ENCODE results near the gene EIF2B1. TPM values are rescaled to one million over a fixed set of nuclear protein-coding genes. Genes with fewer than 3 reads are reported as not detected.
"Not testable (repeated sequence)": the region's sequence is repeated elsewhere in the genome, so short reads cannot be mapped to it uniquely, and the experiment has no call there.

Gene EIF2B1
- total RNA-seq, 6 donors from 2014 or later, result 41.2 to 144 (median 74.0) TPM

- no peak for TF ChIP-seq POLR2AphosphoS5 (IDR thresholded peaks at IDR 0.05)
- no peak for TF ChIP-seq POLR2A (IDR thresholded peaks at IDR 0.05)
- TF ChIP-seq, protein P1, sequence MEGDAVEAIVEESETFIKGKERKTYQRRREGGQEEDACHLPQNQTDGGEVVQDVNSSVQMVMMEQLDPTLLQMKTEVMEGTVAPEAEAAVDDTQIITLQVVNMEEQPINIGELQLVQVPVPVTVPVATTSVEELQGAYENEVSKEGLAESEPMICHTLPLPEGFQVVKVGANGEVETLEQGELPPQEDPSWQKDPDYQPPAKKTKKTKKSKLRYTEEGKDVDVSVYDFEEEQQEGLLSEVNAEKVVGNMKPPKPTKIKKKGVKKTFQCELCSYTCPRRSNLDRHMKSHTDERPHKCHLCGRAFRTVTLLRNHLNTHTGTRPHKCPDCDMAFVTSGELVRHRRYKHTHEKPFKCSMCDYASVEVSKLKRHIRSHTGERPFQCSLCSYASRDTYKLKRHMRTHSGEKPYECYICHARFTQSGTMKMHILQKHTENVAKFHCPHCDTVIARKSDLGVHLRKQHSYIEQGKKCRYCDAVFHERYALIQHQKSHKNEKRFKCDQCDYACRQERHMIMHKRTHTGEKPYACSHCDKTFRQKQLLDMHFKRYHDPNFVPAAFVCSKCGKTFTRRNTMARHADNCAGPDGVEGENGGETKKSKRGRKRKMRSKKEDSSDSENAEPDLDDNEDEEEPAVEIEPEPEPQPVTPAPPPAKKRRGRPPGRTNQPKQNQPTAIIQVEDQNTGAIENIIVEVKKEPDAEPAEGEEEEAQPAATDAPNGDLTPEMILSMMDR (IDR thresholded peaks at IDR 0.05), result no peak
- no peak for TF ChIP-seq EP300 (IDR thresholded peaks at IDR 0.05)
- no peak for DNase-seq
- H3K27me3 ChIP-seq, result no peaks in the 10 kb centered on the region
- no peak overlapping the region for H3K4me3 ChIP-seq
- H3K4me1 ChIP-seq, result peaks cover 31 to 55% (median 32%) of the 10 kb centered on the region in 4 donors
- 71% methylated on average over 8 of the region's 8 CpGs for WGBS, 2 donors
- no peak overlapping the region for H3K27ac ChIP-seq
- H3K36me3 ChIP-seq, result peaks cover 10 to 98% (median 66%) of the 10 kb centered on the region in 4 donors
- no peak for ATAC-seq (ENCODE audit: low FRiP score in 2 of 2)
- no peaks in the 10 kb centered on the region for H3K9me3 ChIP-seq
These were observed 41.6 kb downstream of the EIF2B1 start for GRCh38 chr12:123591702-123592481.

DNA sequence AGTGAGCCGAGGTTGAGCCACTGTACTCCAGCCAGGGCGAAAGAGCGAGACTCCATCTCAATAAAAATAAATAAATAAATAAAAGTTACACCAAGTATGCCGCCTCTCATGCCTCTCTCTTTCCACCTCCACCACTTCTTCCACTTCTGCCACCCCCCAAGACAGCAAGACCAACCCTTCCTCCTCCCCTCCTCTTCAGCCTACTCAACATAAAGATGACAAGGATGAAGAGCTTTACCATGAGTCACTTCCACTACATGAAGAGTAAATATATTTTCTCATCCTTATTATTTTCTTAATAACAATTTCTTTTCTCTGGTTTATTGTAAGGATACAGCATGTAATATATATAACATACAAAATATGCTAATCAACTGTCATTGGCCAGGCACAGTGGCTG, 52.7 kb downstream of the EIF2B1 start:
- WGBS, 2 donors, result 94 to 96% methylated on average over 4 of the region's 4 CpGs
- DNase-seq (no peak), ATAC-seq (ENCODE audit: low FRiP score in 2 of 2) (no peak)

GRCh38 chr12:123578829-123579228, 54.7 kb downstream of the EIF2B1 start:
- not testable (repeated sequence) for ATAC-seq (ENCODE audit: low FRiP score in 2 of 2); H3K27ac ChIP-seq; H3K4me3 ChIP-seq; DNase-seq; H3K27me3 ChIP-seq; H3K9me3 ChIP-seq; H3K36me3 ChIP-seq
- H3K4me1 ChIP-seq, result peaks cover 15 to 29% (median 17%) of the 10 kb centered on the region in 4 donors
- WGBS, 2 donors, result 90 to 94% methylated on average over 4 of the region's 4 CpGs

More for the DNA sequence above, 52.7 kb downstream of the EIF2B1 start:
- H3K4me3 ChIP-seq, result no peak overlapping the region
- peaks cover 0 to 3% (median 0%) of the 10 kb centered on the region in 4 donors for H3K36me3 ChIP-seq
- peak overlapping the region in 1 of 4 donors; percentile 40 for H3K27ac ChIP-seq
- no peaks in the 10 kb centered on the region for H3K27me3 ChIP-seq
- H3K9me3 ChIP-seq, result no peaks in the 10 kb centered on the region
- no peak for TF ChIP-seq POLR2A (IDR thresholded peaks at IDR 0.05)
- no peak for TF ChIP-seq EP300 (IDR thresholded peaks at IDR 0.05)
- no peak for TF ChIP-seq POLR2AphosphoS5 (IDR thresholded peaks at IDR 0.05)
- TF ChIP-seq, protein P1 (IDR thresholded peaks at IDR 0.05), result no peak
- peaks cover 23 to 39% (median 25%) of the 10 kb centered on the region in 4 donors for H3K4me1 ChIP-seq

DNA sequence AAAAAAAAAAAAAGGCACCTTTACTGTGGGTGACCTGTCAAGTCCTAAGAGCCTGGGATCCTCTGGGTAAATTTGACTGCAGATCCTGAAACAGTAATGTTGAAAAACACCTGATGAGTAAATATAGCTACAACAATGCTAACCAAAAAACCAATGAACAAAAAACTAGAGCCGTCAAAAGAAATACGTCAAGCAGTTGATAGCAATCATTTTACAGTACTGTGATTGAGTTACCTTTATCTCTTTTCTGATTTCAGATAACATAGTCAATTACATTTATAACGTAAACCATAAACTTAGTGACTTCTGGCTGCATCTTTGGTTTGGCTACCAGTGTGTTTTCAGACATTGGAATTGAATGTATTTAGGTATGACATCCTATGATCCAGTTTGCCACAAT, 55.2 kb downstream of the EIF2B1 start:
- no peak overlapping the region for H3K27ac ChIP-seq
- H3K4me3 ChIP-seq, result no peak overlapping the region
- H3K9me3 ChIP-seq, result no peaks in the 10 kb centered on the region
- no peak for ATAC-seq (ENCODE audit: low FRiP score in 2 of 2)
- H3K27me3 ChIP-seq, result no peaks in the 10 kb centered on the region
- peaks cover 0 to 3% (median 0%) of the 10 kb centered on the region in 4 donors for H3K36me3 ChIP-seq
- peaks cover 14 to 27% (median 15%) of the 10 kb centered on the region in 4 donors for H3K4me1 ChIP-seq
- 82 to 84% methylated on average over 3 of the region's 3 CpGs for WGBS, 2 donors
- no peak for TF ChIP-seq EP300 (IDR thresholded peaks at IDR 0.05)
- no peak for TF ChIP-seq POLR2A (IDR thresholded peaks at IDR 0.05)
- TF ChIP-seq, protein P1 (IDR thresholded peaks at IDR 0.05), result no peak
- TF ChIP-seq POLR2AphosphoS5 (IDR thresholded peaks at IDR 0.05), result no peak
- DNase-seq, result no peak

DNA sequence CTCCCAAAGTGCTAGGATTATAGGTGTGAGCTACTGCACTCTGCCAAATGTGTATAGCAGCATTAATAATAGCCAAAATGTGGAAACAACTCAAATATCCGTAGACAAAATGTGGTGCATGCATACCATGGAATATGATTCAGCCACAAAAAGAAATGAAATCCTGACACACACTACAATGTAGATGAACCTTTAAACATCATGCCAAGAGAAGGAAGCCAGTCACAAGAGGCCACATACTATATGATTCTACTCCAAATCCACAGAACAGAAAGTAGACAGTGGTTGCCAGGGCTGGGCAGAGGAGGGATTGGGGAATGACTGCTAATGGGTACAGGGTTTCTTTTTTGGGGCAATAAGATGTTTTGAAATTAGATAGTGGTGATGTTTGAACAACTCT, 56.9 kb downstream of the EIF2B1 start:
- Histone ChIP-seq H3K27ac (no peak overlapping the region), H3K36me3 (peaks cover 0 to 3% (median 0%) of the 10 kb centered on the region in 4 donors), H3K4me3 (no peak overlapping the region), H3K27me3 (no peaks in the 10 kb centered on the region), H3K9me3 (no peaks in the 10 kb centered on the region), H3K4me1 (peaks cover 0 to 10% (median 0%) of the 10 kb centered on the region in 4 donors)
- no peak for DNase-seq
- WGBS, 2 donors, result 83 to 90% methylated on average over 1 of the region's 1 CpG
- no peak for ATAC-seq (ENCODE audit: low FRiP score in 2 of 2)
- no peak for TF ChIP-seq POLR2A (IDR thresholded peaks at IDR 0.05)
- no peak for TF ChIP-seq POLR2AphosphoS5 (IDR thresholded peaks at IDR 0.05)
- no peak for TF ChIP-seq EP300 (IDR thresholded peaks at IDR 0.05)
- TF ChIP-seq, protein P1 (IDR thresholded peaks at IDR 0.05), result no peak

Data from upper lobe of left lung (tissue), 6 donors.